Caco-2 (cell line): Measurements from ENCODE around the gene ERC1. TPM values are rescaled to one million over a fixed set of nuclear protein-coding genes. Genes with fewer than 3 reads are reported as not detected.
"Not testable (repeated sequence)": the region's sequence is repeated elsewhere in the genome, so short reads cannot be mapped to it uniquely, and the experiment has no call there.

ENCODE experiments used
- BruUV-seq: library from RNA; stranded (reverse); fragments of 400-500 nt; replicated peaks from 2 replicates; lab custom pipeline; 2021; lab: Mats Ljungman, UMichigan
- CTCF ChIA-PET: fragments of 300-600 bp; sonication (Branson Sonifier 250); formaldehyde crosslinking; loops from one replicate; lab custom pipeline; 2022; ENCODE audit warnings: antibody characterized with exemption; lab: Charles Lee
- POLR2A ChIA-PET: fragments of 300-600 bp; sonication (Branson Sonifier 250); formaldehyde crosslinking; loops from one replicate; lab custom pipeline; 2022; ENCODE audit warnings: antibody characterized with exemption; lab: Charles Lee
- DNase-seq, 2 experiments: peaks; one replicate each; pipeline versions ENCODE4 v3.0.0 to v3.0.0-alpha.2; 2020 to 2022
- H3K27me3 ChIP-seq: replicated peaks from 2 replicates; pipeline ENCODE4 v1.6.0; 2011; ENCODE audit warnings: low read length; ENCODE audit not compliant: control insufficient read depth, insufficient read depth
- H3K36me3 ChIP-seq: 2 replicates; pipeline ENCODE4 v1.5.1; 2011; ENCODE audit warnings: low read length; ENCODE audit not compliant: control insufficient read depth, insufficient read depth
- H3K4me1 ChIP-seq: fragments of 250-450 bp; sonication (Bioruptor Pico); 2 replicates; pipeline ENCODE4 v1.5.1; 2020; ENCODE audit warnings: mild to moderate bottlenecking
- H3K4me3 ChIP-seq: 2 replicates; pipeline ENCODE4 v1.5.1; 2011; ENCODE audit warnings: low read depth, mild to moderate bottlenecking, control low read depth, low read length
- H3K9me3 ChIP-seq: fragments of 250-450 bp; sonication (Bioruptor Pico); 2 replicates; pipeline ENCODE4 v1.5.1; 2020; ENCODE audit warnings: mild to moderate bottlenecking, moderate library complexity
- H3K27ac Mint-ChIP-seq: one replicate; pipeline ENCODE4 v1.8.0; 2022; ENCODE audit warnings: mixed read lengths; ENCODE audit not compliant: unreplicated experiment
- H3K27me3 Mint-ChIP-seq: one replicate; pipeline ENCODE4 v1.8.0; 2022; ENCODE audit warnings: mixed read lengths; ENCODE audit not compliant: insufficient read depth, unreplicated experiment
- H3K36me3 Mint-ChIP-seq: one replicate; pipeline ENCODE4 v1.8.0; 2022; ENCODE audit warnings: mild to moderate bottlenecking, mixed read lengths; ENCODE audit not compliant: insufficient read depth, unreplicated experiment
- H3K4me1 Mint-ChIP-seq: one replicate; pipeline ENCODE4 v1.8.0; 2022; ENCODE audit warnings: low read depth, mixed read lengths; ENCODE audit not compliant: unreplicated experiment
- H3K4me3 Mint-ChIP-seq: one replicate; pipeline ENCODE4 v1.8.0; 2022; ENCODE audit warnings: mild to moderate bottlenecking, moderate library complexity, mixed read lengths; ENCODE audit not compliant: unreplicated experiment
- H3K9me3 Mint-ChIP-seq: one replicate; pipeline ENCODE4 v1.8.0; 2022; ENCODE audit warnings: mixed read lengths; ENCODE audit not compliant: unreplicated experiment
- CTCF ChIP-seq, 2 experiments: fragments of 200-600 bp in 1 of 2; IDR thresholded peaks; 1 replicate in 1 of 2; 2 replicates in 1 of 2; pipeline versions ENCODE4 v1.5.1 to v1.8.0; 2011 to 2022; ENCODE audit warnings: antibody characterized with exemption in 1 of 2, control low read depth in 1 of 2, inconsistent platforms in 1 of 2, low read depth in 1 of 2, low read length in 1 of 2, mild to moderate bottlenecking in 1 of 2, moderate library complexity in 1 of 2; ENCODE audit not compliant: insufficient read depth in 1 of 2, severe bottlenecking in 1 of 2, unreplicated experiment in 1 of 2
- intact Hi-C: fragments of 100-400 bp; cut with micrococcal nuclease; formaldehyde crosslinking; loops from one replicate; pipeline ENCODE4 v1.10.0; 2022; ENCODE audit not compliant: unreplicated experiment
- total RNA-seq: library from RNA; stranded (reverse); gene quantifications from 2 replicates; pipeline ENCODE4 v1.2.3, GENCODE V29; 2022

Gene ERC1
- total RNA-seq, 1 experiment from 2014 or later: 88.4 TPM

GRCh38 chr12:1339618-1340319 is 348.7 kb downstream of the ERC1 start:
- Mint-ChIP-seq H3K9me3 (no peaks in the 10 kb centered on the region), H3K4me3 (no peak overlapping the region), H3K4me1 (peaks cover 20% of the 10 kb centered on the region), H3K36me3 (no peaks in the 10 kb centered on the region), H3K27ac (no peak overlapping the region), H3K27me3 (no peaks in the 10 kb centered on the region)
- TF ChIP-seq CTCF (IDR thresholded peaks at IDR 0.05; ENCODE audit: insufficient read depth in 1 of 2, low read depth in 1 of 2, low read length in 1 of 2, severe bottlenecking in 1 of 2, unreplicated experiment in 1 of 2): no peak
- H3K4me3 ChIP-seq: no peak overlapping the region
- DNase-seq: no peak
- ChIA-PET POLR2A (no interaction called here), CTCF (no interaction called here)
- H3K4me1 ChIP-seq: peaks cover 16% of the 10 kb centered on the region
- no peaks in the 10 kb centered on the region; the same call in 1 of the 2 replicates for H3K36me3 ChIP-seq
- BruUV-seq: no TSS peak
- no peaks in the 10 kb centered on the region for H3K27me3 ChIP-seq
- intact Hi-C loops: no loop called here
- no peaks in the 10 kb centered on the region for H3K9me3 ChIP-seq

- peaks cover 16% of the 10 kb centered on the region for H3K4me1 ChIP-seq
- H3K9me3 ChIP-seq, intact Hi-C loops, CTCF ChIA-PET, DNase-seq, H3K36me3 Mint-ChIP-seq, POLR2A ChIA-PET, H3K9me3 Mint-ChIP-seq, H3K36me3 ChIP-seq, H3K27ac Mint-ChIP-seq, H3K4me3 Mint-ChIP-seq, H3K27me3 Mint-ChIP-seq, BruUV-seq, H3K27me3 ChIP-seq, H3K4me3 ChIP-seq: not testable (repeated sequence)
- H3K4me1 Mint-ChIP-seq: peaks cover 20% of the 10 kb centered on the region
These were observed 350.2 kb downstream of the ERC1 start for GRCh38 chr12:1341270-1341669.

DNA sequence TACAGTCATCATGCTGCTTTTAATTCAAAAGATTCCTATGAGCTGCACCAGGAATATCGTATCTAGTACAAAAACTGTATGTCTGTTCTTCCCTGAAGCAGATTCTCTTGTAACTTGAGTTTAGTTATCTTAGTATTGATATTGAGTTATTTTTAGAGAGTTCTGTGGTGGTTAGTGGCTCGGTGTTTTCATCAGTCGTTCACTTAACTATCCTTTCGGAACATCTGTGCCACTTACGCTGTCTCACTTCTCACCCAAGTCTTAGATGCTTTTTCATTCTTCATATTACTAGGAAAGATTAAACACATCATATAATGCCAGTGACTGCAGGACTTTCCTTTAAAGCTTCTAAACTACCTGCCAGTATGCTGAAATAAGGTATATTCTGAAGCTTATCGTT is 352.4 kb downstream of the ERC1 start:
- intact Hi-C loops: no loop called here
- CTCF ChIA-PET: no interaction called here
- no peaks in the 10 kb centered on the region for H3K9me3 ChIP-seq
- peaks cover 10% of the 10 kb centered on the region for H3K36me3 Mint-ChIP-seq
- H3K36me3 ChIP-seq: no peaks in the 10 kb centered on the region
- no peak for TF ChIP-seq CTCF (IDR thresholded peaks at IDR 0.05; ENCODE audit: insufficient read depth in 1 of 2, low read depth in 1 of 2, low read length in 1 of 2, severe bottlenecking in 1 of 2, unreplicated experiment in 1 of 2)
- no peak overlapping the region for H3K4me3 Mint-ChIP-seq
- BruUV-seq: no TSS peak
- no peaks in the 10 kb centered on the region for H3K27me3 ChIP-seq
- no peak overlapping the region for H3K4me3 ChIP-seq
- no peak for DNase-seq
- no peak overlapping the region for H3K27ac Mint-ChIP-seq
- H3K9me3 Mint-ChIP-seq: no peaks in the 10 kb centered on the region
- peaks cover 5% of the 10 kb centered on the region for H3K4me1 Mint-ChIP-seq
- H3K4me1 ChIP-seq: peaks cover 4% of the 10 kb centered on the region
- POLR2A ChIA-PET: no interaction called here
- no peaks in the 10 kb centered on the region for H3K27me3 Mint-ChIP-seq
